ENCODE data around the gene AKTIP. TPM values are rescaled to one million over a fixed set of nuclear protein-coding genes. Genes with fewer than 3 reads are reported as not detected.

The AKTIP gene
- total RNA-seq, 1 experiment from 2014 or later = 26.2 TPM

DNA sequence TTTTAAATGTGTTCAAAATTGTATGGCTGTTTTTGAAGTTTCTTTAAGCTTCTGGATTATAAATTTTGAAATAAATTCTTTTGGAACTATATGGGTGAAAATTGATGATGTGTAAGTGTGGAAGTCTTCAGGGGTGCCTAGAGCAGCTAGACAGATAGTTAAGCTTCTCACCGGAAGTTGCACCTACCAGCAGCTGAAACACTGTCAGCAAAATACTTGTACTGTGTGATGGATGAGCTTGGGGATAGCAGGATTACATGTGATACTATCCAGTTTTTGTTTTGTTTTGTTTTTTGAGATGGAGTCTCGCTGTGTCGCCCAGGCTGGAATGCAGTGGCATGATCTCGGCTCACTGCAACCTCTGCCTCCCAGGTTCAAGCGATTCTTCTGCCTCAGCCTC, 49.1 kb downstream of the AKTIP start:
- no peak for DNase-seq
- Histone ChIP-seq H3K23me2 (ENCODE audit: insufficient read length, low read depth, low read length, poor library complexity, severe bottlenecking) (no peaks in the 10 kb centered on the region), H3K4ac (ENCODE audit: low read depth, low read length) (no peak overlapping the region), H3K79me1 (ENCODE audit: insufficient read depth, low read depth, low read length, poor library complexity, severe bottlenecking) (no peaks in the 10 kb centered on the region), H3K9ac (ENCODE audit: extremely low read depth, insufficient read length, low read length) (no peak overlapping the region), H4K91ac (ENCODE audit: insufficient read length, low read depth, low read length) (no peak overlapping the region), H3K27ac (ENCODE audit: insufficient read length, low read depth, low read length) (no peak overlapping the region), H3K23ac (ENCODE audit: insufficient read length, low read depth, low read length) (no peak overlapping the region), H2AFZ (ENCODE audit: low read length) (no peak overlapping the region), H3K79me2 (ENCODE audit: insufficient read depth, low read length) (no peaks in the 10 kb centered on the region), H4K20me1 (ENCODE audit: control insufficient read depth, insufficient read depth, insufficient read length) (no peaks in the 10 kb centered on the region), H3K4me2 (ENCODE audit: insufficient read depth, insufficient read length, low read length) (no peak overlapping the region), H4K8ac (replicated peaks; ENCODE audit: insufficient read length, low read depth, low read length) (no peak overlapping the region), H3K18ac (ENCODE audit: insufficient read length, low read depth, low read length) (no peak overlapping the region), H3K14ac (ENCODE audit: insufficient read depth, low read length) (no peak overlapping the region), H2AK5ac (ENCODE audit: insufficient read length, low read length) (no peak overlapping the region), H2BK12ac (ENCODE audit: insufficient read length, low read depth, low read length) (no peak overlapping the region), H3K56ac (ENCODE audit: insufficient read length, low read depth, low read length) (no peak overlapping the region), H2BK15ac (ENCODE audit: low read depth, low read length) (no peak overlapping the region), H3K27me3 (ENCODE audit: insufficient read depth, low read length) (no peaks in the 10 kb centered on the region), H3T11ph (ENCODE audit: low read length) (no peak overlapping the region), H3K4me1 (ENCODE audit: insufficient read depth, low read length) (no peaks in the 10 kb centered on the region), H3K9me3 (ENCODE audit: control insufficient read depth, low read depth, low read length) (no peaks in the 10 kb centered on the region), H2BK120ac (ENCODE audit: low read depth, low read length, poor library complexity, severe bottlenecking) (no peak overlapping the region), H4K5ac (ENCODE audit: insufficient read length, low read depth, low read length) (no peak overlapping the region), H2BK5ac (ENCODE audit: insufficient read length, low read length) (no peak overlapping the region), H2BK20ac (ENCODE audit: low read depth, low read length, poor library complexity, severe bottlenecking) (no peak overlapping the region)
- Mint-ChIP-seq H3K27me3 (ENCODE audit: low read depth) (no peaks in the 10 kb centered on the region), H3K4me3 (no peak overlapping the region), H3K4me1 (peaks cover 6 to 10% of the 10 kb centered on the region in 2 experiments), H3K36me3 (ENCODE audit: insufficient read depth in 1 of 3, low read depth in 3 of 3) (peaks cover 12 to 49% (median 42%) of the 10 kb centered on the region in 3 experiments; a peak in 6 of 7 replicates), H3K27ac (no peak overlapping the region), H3K9me3 (no peaks in the 10 kb centered on the region)
- no CpG with 5 or more reads among the region's 5 CpGs for WGBS (ENCODE audit: extremely low coverage, insufficient read length, low lambda C conversion rate)
- TF ChIP-seq, protein P1, sequence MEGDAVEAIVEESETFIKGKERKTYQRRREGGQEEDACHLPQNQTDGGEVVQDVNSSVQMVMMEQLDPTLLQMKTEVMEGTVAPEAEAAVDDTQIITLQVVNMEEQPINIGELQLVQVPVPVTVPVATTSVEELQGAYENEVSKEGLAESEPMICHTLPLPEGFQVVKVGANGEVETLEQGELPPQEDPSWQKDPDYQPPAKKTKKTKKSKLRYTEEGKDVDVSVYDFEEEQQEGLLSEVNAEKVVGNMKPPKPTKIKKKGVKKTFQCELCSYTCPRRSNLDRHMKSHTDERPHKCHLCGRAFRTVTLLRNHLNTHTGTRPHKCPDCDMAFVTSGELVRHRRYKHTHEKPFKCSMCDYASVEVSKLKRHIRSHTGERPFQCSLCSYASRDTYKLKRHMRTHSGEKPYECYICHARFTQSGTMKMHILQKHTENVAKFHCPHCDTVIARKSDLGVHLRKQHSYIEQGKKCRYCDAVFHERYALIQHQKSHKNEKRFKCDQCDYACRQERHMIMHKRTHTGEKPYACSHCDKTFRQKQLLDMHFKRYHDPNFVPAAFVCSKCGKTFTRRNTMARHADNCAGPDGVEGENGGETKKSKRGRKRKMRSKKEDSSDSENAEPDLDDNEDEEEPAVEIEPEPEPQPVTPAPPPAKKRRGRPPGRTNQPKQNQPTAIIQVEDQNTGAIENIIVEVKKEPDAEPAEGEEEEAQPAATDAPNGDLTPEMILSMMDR (conservative IDR thresholded peaks at IDR 0.05) = no peak

Data from H9 (cell line).